ENCODE data around the gene AK9. TPM values are rescaled to one million over a fixed set of nuclear protein-coding genes. Genes with fewer than 3 reads are reported as not detected.
"Not testable (repeated sequence)": the region's sequence is repeated elsewhere in the genome, so short reads cannot be mapped to it uniquely, and the experiment has no call there.

Gene AK9
- total RNA-seq, 2 donors from 2014 or later, result 8.1 to 9.9 TPM

- intact Hi-C loops (cut with DNase I), result no loop called here
- no peak for DNase-seq (ENCODE audit: low spot score)
Measured at GRCh38 chr6:109471105-109471810, 219.7 kb downstream of the AK9 start.

- DNase-seq (ENCODE audit: low spot score), result no peak
- intact Hi-C loops (cut with DNase I), result no loop called here
Measured at GRCh38 chr6:109469591-109470189, 221.3 kb downstream of the AK9 start.

DNA sequence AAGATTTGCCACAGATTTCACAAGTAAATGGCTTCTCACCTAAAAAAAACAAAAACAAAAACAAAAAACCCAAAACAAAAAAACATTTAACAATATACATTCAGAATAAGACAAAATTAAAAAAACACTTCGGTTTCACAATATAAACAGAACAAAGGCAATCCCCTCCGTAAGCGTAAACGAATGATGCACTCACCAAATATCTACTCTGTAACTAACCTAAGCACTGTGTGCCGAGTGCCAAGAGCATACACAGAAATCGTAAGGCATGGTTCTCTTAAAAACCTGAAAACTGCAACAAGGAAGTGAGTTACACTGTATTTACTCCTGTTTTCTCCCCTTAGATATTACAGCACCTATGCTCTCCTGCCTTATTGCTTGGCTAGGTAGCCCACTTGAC is 223.3 kb downstream of the AK9 start:
- intact Hi-C loops (cut with DNase I), result no loop called here
- no peak for DNase-seq (ENCODE audit: low spot score)

GRCh38 chr6:109466212-109466923 is 224.6 kb downstream of the AK9 start:
- intact Hi-C loops (cut with DNase I), result no loop called here
- no peak for DNase-seq (ENCODE audit: low spot score)

DNA sequence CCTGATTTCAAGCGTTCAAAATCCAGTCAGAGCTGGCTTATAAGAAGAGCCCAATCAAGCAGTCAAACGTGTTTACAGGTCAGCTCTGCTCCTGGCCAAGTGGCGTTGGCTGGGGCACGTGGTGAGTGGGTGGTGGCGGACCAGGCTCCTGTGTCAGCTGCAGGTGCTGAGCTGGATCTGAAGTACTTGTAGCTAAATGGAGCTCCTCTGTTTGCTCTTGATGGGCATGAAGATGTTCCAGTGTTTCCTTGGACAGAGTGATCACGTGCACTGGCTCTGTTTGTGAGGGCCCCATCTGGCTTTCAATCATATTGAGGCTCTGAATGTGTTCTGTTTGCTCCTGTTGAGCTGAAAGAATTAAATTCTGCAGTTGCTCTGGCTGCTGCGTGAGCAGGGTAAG is 225.2 kb downstream of the AK9 start:
- DNase-seq (ENCODE audit: low spot score), result no peak
- intact Hi-C loops (cut with DNase I), result no loop called here

DNA sequence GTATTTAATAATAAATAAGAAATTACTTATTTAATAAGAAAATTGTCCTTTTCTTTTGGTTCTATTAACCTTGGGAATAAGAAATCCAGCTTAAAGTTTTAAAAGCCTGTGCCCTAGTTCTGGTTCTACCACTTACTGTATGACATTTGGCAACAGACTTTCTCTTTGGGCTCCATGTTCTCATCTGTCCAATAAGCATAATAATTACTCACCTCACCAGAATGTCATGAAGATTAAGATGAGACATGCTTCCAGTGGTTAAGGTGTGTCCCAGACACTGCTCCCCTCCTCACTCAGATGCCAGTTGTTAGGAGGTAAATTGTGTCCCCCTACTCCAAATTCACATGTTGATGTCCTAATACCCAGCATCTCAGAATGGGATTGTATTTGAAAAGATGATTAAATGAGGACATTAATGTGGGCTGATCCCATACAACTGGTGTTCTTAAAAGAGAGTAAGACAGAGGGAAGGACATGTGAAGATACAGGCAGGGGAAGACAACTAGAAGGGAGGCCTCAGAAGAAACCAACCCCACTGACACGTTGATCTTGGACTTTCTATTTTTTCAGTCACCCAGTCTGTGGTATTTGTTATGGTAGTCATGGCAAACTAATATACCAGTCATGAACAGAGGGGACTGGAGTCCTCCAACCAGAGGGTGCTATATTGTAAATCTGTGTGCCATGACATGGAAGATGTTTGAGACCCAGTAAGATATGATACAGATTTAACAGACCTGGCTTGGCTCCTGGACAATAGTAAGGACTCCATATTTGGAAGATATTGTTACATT is 229.1 kb downstream of the AK9 start:
- intact Hi-C loops (cut with DNase I), result no loop called here
- DNase-seq (ENCODE audit: low spot score), result no peak

GRCh38 chr6:109461205-109461604 is 229.8 kb downstream of the AK9 start:
- DNase-seq (ENCODE audit: low spot score); intact Hi-C loops (cut with DNase I): not testable (repeated sequence)

- DNase-seq (ENCODE audit: low spot score), result no peak
- intact Hi-C loops (cut with DNase I), result no loop called here
Measured at GRCh38 chr6:109460161-109460829, 230.7 kb downstream of the AK9 start.

- DNase-seq (ENCODE audit: low spot score), result no peak
- intact Hi-C loops (cut with DNase I), result no loop called here
Measured at GRCh38 chr6:109458774-109459531, 232.0 kb downstream of the AK9 start.

GRCh38 chr6:109457562-109457996 is 233.4 kb downstream of the AK9 start:
- intact Hi-C loops (cut with DNase I), result no loop called here
- no peak for DNase-seq (ENCODE audit: low spot score)

GRCh38 chr6:109456710-109457561 is 234.1 kb downstream of the AK9 start:
- DNase-seq (ENCODE audit: low spot score), result peak; percentile 92

GRCh38 chr6:109456111-109456583 is 234.9 kb downstream of the AK9 start:
- DNase-seq (ENCODE audit: low spot score), result no peak
- intact Hi-C loops (cut with DNase I), result no loop called here

More at GRCh38 chr6:109456710-109457561, 234.1 kb downstream of the AK9 start:
- intact Hi-C loops (cut with DNase I), result no loop called here

DNA sequence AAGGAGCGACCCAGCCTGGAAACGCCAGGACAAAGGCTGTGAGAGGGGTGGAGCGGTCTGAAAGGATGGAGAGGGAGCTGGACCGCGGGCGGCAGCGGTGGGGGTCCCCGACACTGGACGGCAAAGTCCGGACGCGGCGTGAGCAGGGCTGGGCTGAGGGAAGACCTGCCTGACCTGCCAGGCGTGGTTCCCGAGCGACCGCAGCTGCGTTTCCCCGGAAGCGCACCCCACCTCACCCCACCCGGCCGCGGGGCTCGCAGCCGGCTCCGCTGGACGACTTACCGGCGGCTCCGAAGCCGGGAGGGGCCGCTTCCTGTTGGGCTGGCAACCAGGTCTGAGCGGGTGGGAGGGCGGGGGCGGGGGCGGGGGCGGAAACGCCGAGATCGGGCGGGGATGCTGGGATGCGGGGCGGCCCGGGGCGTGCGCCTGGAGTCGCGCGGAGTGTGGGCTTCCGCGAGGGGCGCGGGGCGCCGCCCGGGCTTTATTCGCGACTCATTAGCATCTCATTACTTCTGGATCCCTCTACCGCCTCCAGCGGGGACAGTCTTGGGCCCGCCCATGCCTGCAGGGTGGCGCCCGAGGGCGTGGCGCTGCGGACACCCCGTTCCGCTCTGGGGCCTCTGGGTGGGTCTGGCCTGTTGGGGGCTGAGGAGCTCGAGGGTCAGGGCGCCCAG is 235.4 kb downstream of the AK9 start, which contains the start of gene MICAL1:
TSS of gene MICAL1 (minus strand) at position 336 of the 674 bp plus-strand sequence. CDS start 1,576 bp downstream, outside the sequence.
- peak; percentile 94 for DNase-seq (ENCODE audit: low spot score)
- intact Hi-C loops (cut with DNase I), result no loop called here

DNA sequence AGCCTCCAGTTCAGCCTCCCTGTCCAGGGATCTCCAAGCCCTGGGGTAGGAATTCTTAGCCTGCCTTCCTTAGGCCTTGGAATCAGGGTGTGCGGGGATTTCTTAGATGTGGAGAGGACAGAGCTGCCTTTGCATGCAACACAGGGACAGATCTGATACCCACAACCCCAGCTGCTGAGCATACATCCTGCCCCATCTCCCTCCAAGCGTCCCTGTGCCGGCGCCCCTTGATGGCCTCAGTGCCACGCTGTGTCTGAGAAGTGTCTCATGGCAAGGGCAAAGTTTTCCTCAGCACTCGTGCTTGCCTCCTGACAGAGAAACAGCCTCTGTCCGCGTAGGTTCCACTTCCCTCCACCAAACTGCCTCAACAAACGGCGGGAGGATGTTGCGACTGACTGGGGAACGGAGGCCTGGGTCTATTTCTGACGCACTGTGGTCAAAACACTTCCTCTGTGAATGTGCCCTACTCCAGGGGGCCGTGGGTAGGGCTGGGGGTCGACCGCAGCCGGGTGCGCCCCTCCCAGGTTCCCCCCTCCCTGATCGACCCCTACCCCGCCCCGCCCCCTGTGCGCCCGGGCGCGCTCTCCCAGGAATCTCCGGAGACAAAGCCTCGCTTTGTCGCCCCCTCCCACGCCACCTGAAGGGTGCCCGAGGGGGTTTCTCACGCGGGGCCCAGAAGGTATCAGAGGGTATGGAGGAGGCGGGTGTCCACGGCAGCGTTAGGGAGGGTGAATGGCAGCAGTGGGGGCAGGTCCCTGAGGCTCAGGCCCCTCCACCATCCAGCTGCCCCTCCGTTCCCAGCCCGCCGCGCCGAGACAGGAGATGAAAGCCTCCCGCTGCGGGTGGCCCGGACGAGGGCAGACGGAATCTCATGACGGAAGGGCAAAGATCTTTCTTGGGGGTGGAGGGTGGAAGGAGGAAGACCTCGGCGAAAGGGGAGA is 236.2 kb downstream of the AK9 start:
- DNase-seq (ENCODE audit: low spot score), result no peak
- intact Hi-C loops (cut with DNase I), result no loop called here

GRCh38 chr6:109453594-109454495 is 237.2 kb downstream of the AK9 start:
- DNase-seq (ENCODE audit: low spot score), result no peak
- intact Hi-C loops (cut with DNase I), result no loop called here
